GM18873 (cell line): ENCODE data around the gene CXCL8.
A peak's percentile ranks its signal among the peaks of the same experiment; 100 is the strongest.
"Not testable (repeated sequence)": the region's sequence is repeated elsewhere in the genome, so short reads cannot be mapped to it uniquely, and the experiment has no call there.

Experiments
- ATAC-seq: cut with Tn5 transposase; IDR thresholded peaks from one replicate; pipeline ENCODE4 v1.9.1; 2021; ENCODE audit warnings: mild to moderate bottlenecking, moderate library complexity, moderate number of reproducible peaks; ENCODE audit not compliant: unreplicated experiment, low FRiP score

Gene CXCL8

DNA sequence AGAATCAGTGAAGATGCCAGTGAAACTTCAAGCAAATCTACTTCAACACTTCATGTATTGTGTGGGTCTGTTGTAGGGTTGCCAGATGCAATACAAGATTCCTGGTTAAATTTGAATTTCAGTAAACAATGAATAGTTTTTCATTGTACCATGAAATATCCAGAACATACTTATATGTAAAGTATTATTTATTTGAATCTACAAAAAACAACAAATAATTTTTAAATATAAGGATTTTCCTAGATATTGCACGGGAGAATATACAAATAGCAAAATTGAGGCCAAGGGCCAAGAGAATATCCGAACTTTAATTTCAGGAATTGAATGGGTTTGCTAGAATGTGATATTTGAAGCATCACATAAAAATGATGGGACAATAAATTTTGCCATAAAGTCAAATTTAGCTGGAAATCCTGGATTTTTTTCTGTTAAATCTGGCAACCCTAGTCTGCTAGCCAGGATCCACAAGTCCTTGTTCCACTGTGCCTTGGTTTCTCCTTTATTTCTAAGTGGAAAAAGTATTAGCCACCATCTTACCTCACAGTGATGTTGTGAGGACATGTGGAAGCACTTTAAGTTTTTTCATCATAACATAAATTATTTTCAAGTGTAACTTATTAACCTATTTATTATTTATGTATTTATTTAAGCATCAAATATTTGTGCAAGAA, 2.3 kb downstream of the CXCL8 start:
- no peak for ATAC-seq

GRCh38 chr4:73743281-73743680, 2.9 kb downstream of the CXCL8 start:
- ATAC-seq: no peak

DNA sequence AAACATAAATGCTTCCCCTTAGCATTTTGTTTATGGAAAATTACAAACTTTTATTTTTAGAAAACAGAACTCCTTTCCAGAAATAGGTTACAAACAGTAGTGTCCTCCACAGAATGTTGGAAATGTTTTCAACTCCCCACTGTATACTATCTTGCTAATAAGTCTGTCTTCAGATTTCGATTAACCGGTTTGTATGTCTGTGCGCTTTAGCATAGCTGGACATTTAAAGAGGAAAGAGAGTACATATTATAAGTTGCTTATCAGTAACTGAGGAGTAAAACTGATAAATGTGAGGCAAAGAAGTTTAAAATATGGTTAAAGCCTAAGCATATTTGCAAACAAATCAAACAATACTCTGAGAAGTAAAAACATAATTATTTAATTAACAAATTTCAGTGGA, 3.4 kb downstream of the CXCL8 start:
- ATAC-seq: no peak

DNA sequence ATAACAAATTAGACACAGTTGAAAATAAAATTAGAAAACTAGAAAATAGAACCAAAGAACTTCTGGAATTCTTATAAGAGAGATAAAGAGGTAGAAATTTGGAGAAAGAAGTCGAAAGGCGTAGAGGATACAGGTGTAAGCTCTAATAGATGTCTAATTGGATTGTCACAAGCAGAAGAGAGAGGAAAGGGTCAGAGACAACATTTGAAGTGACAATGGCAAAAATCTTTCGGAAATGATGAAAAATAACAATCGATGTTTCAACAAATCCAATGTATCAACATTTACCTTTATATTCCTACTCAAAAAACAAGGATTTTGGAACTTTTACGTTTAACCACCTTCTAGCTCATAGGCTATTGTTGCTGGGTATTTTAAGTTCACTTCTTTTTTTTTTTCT, 3.8 kb downstream of the CXCL8 start:
- ATAC-seq: no peak

GRCh38 chr4:73750730-73751129, 10.4 kb downstream of the CXCL8 start:
- no peak for ATAC-seq

DNA sequence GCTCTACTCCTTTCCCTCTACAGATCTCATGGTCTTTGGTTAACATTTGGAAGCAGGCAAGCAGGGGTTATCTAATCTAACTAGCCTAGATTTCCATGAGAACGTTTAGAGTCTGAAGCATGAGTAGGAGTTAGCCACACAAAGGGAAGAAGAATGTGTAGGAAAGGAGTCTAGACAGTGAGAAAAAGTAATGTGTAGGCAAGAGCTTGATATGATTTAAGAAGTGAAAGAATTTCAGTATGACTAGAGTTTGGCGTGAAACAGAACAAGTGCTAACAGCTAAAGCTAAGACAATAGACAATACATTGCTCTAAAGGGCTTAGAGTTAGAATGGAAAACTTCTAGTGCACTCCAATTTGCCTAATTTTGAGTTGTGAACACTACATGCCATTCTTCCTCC, 10.8 kb downstream of the CXCL8 start:
- ATAC-seq: peak; percentile 76

DNA sequence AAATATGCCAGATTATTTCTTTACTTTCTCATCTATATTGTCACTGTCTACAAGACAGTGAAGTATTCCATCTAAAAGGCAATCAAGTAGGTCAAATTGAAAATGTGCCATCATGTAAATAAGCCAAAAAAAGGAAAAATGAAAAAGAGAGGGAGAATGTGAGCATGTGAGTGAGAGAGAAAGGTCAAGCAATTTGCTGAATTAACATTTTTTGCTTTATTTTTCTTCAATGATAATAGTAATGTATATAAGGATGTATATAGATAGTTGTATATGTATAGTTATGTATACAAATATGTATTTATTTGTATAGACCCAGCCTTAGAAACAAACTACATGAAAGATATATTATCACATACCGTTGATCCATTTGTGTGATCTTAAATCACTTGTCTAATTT, 11.5 kb downstream of the CXCL8 start:
- no peak for ATAC-seq

DNA sequence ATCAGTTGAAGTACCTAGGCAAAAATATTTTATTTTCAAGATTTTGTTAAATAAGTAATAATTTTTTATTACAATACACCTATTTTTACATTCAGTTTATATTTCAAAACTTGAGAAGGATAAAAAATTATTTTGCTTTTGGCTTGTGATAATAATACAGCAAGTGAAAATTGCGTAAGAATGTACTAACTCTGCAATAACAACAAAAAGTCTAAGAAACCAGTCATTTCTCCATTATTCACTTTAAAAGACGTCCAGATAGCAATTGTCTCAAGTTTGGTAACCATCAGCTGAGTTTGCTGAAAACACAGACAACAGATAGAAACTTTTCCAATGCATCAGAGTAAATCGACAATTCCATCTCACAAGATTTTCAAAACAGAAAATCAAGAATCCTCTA, 12.1 kb downstream of the CXCL8 start:
- no peak for ATAC-seq

GRCh38 chr4:73753215-73753614, 12.8 kb downstream of the CXCL8 start:
- no peak for ATAC-seq

GRCh38 chr4:73754934-73755333, 14.6 kb downstream of the CXCL8 start:
- ATAC-seq: no peak

- no peak for ATAC-seq
These were observed 19.0 kb downstream of the CXCL8 start for GRCh38 chr4:73759357-73759756.

DNA sequence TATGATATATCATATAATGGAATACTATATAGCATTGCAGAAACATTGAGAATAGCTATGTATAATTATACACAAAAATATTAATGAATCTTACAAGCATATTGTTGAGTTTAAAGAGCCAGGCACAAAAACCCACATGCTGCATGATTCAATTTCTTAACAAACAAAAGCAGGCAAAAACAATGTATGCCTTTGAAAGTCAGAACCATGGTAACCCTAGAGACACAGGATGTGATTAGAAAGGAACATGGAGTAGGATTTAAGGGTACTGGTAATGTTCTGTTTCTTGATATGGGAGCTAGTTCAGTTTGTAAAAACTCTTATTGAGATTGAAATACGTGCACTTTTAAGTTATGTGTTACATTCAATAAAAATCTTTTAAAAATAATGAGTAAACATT, 21.5 kb downstream of the CXCL8 start:
- ATAC-seq: no peak

GRCh38 chr4:73762409-73762808, 22.0 kb downstream of the CXCL8 start:
- peak; percentile 68 for ATAC-seq

GRCh38 chr4:73763877-73764276, 23.5 kb downstream of the CXCL8 start:
- no peak for ATAC-seq

GRCh38 chr4:73764513-73764912, 24.1 kb downstream of the CXCL8 start:
- ATAC-seq: no peak

DNA sequence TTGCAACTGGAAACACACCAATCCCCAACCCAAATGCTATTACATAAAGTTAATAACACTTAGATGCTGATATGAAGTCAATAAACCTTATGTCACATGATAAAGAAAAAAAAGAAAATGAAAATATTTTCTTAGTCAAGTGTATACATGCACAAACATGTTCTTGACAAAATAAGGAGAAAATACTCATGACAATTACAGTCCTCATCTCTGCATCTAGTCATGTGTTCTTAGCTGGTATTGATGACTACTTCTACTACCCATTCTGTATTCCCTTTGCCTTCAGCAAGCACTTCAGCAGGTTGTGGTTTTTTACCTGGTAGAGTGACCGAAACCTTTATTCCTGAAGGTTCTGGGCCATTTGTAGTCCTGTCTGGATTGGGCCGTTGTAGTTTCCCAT, 24.9 kb downstream of the CXCL8 start:
- no peak for ATAC-seq

GRCh38 chr4:73770917-73771316, 30.5 kb downstream of the CXCL8 start:
- ATAC-seq: no peak

- ATAC-seq: no peak
These were observed 32.0 kb downstream of the CXCL8 start for GRCh38 chr4:73772363-73772762.

- not testable (repeated sequence) for ATAC-seq
These were observed 34.0 kb downstream of the CXCL8 start for GRCh38 chr4:73774406-73774805.

GRCh38 chr4:73776321-73776729, 36.0 kb downstream of the CXCL8 start:
- ATAC-seq: no peak

DNA sequence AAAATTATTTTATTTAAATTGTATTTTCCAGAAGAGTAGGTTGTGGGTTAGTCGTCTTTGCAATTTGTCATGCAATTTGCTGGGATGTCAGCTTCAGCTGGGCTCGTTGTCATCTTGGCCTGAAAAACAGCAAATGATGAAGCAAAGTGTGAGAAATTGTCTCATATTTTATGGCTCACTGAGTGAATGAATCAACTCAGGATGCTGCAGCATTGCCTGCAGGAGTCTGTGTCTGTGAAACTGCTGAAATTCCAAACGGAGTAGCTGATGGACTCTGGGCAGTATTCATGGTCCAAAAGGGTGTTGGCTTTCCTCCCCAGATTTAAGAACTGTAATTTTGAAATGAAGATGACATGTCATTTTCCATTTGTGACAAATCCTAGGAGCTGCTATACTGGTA, 37.2 kb downstream of the CXCL8 start:
- no peak for ATAC-seq

DNA sequence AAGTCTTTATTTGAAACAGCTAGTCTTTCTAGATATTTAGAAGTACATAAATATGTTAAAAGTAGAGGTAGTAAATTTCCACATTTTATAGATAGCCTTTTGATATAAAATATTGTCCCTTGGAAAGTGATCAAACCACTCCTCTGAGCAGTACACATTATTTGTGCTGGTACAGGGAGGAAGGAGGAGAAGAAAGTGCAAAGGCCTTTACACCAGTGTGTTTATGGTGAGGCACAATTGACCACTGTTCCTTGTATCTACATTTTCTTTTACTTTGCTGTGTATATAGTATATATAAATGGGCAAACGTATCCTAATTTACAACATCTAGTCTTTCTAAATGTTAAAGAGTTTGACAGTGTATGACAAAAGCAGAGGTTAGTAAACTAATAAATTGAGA, 39.9 kb downstream of the CXCL8 start:
- no peak for ATAC-seq

GRCh38 chr4:73780834-73781233, 40.5 kb downstream of the CXCL8 start:
- no peak for ATAC-seq
